HepG2 (cell line): ENCODE results near the gene EFNA3. TPM values are rescaled to one million over a fixed set of nuclear protein-coding genes. Genes with fewer than 3 reads are reported as not detected.

ENCODE experiments used
- ARHGAP35 ChIP-seq: sonication (generic); formaldehyde crosslinking; IDR thresholded peaks from 2 replicates; pipeline ENCODE4 v1.9.0; 2022; ENCODE audit warnings: mild to moderate bottlenecking, inconsistent platforms, moderate library complexity, missing genetic modification reagents, borderline replicate concordance
- DNMT3B ChIP-seq: conservative IDR thresholded peaks from 2 replicates; pipeline ENCODE4 v1.6.1; 2016; ENCODE audit warnings: missing biosample characterization, control low read depth
- HOXA7 ChIP-seq: sonication (generic); formaldehyde crosslinking; IDR thresholded peaks from 2 replicates; pipeline ENCODE4 v1.8.1; 2022; ENCODE audit warnings: mild to moderate bottlenecking, missing genetic modification reagents, moderate library complexity
- IKZF1 ChIP-seq: fragments of 450-650 bp; IDR thresholded peaks from 2 replicates; pipeline ENCODE4 v1.7.1; 2016
- MTA1 ChIP-seq: sonication (generic); formaldehyde crosslinking; IDR thresholded peaks from 2 replicates; pipeline ENCODE4 v1.4.0; 2020; ENCODE audit warnings: missing genetic modification reagents, mild to moderate bottlenecking, borderline replicate concordance
- NR2C2 ChIP-seq: sonication (generic); formaldehyde crosslinking; IDR thresholded peaks from 2 replicates; pipeline ENCODE4 v1.4.0; 2020; ENCODE audit warnings: missing genetic modification reagents, mild to moderate bottlenecking, moderate library complexity, borderline replicate concordance
- NR2F6 ChIP-seq, 2 experiments: IDR thresholded peaks; 2 replicates each; pipeline ENCODE4 v1.6.1; 2016; ENCODE audit warnings: antibody characterized with exemption in 1 of 2, mild to moderate bottlenecking in 1 of 2
- PITX1 ChIP-seq: sonication (generic); formaldehyde crosslinking; IDR thresholded peaks from 2 replicates; pipeline ENCODE4 v1.5.1; 2020; ENCODE audit warnings: mild to moderate bottlenecking, missing genetic modification reagents
- POLR2AphosphoS5 ChIP-seq: IDR thresholded peaks from 2 replicates; pipeline ENCODE4 v1.6.1; 2012; ENCODE audit warnings: low read depth, low read length
- THYN1 ChIP-seq: sonication (generic); formaldehyde crosslinking; IDR thresholded peaks from 2 replicates; pipeline ENCODE4 v1.8.1; 2023; ENCODE audit warnings: low read depth, mild to moderate bottlenecking, moderate library complexity, missing genetic modification reagents, borderline replicate concordance
- ZBTB1 ChIP-seq: sonication (generic); formaldehyde crosslinking; IDR thresholded peaks from 2 replicates; pipeline ENCODE4 v1.4.0; 2020; ENCODE audit warnings: missing genetic modification reagents, borderline replicate concordance
- ZFP36L1 ChIP-seq: sonication (generic); formaldehyde crosslinking; IDR thresholded peaks from 2 replicates; pipeline ENCODE4 v1.8.0; 2022; ENCODE audit warnings: mild to moderate bottlenecking, missing genetic modification reagents, moderate library complexity
- ZFP36L2 ChIP-seq: sonication (generic); formaldehyde crosslinking; IDR thresholded peaks from 2 replicates; pipeline ENCODE4 v1.4.0; 2020; ENCODE audit warnings: missing genetic modification reagents
- ZFX ChIP-seq: sonication (generic); formaldehyde crosslinking; IDR thresholded peaks from 2 replicates; pipeline ENCODE4 v1.4.0; 2020; ENCODE audit warnings: mild to moderate bottlenecking, low read depth, missing genetic modification reagents, moderate library complexity
- polyA plus RNA-seq, 8 experiments: library from polyadenylated mRNA; depleted of rRNA in 3 of 8; stranded (reverse) in 7 of 8; unstranded in 1 of 8; fragments of >200 nt; fragmentation: Illumina TruSeq in 4 of 8; extraction: Trizol in 4 of 8; gene quantifications; 2 replicates each; pipeline versions ENCODE4 v1.2.1 to v1.2.3, GENCODE V29; 2011 to 2016; ENCODE audit warnings: low read depth in 4 of 8, missing spikeins in 1 of 8, mixed read lengths in 1 of 8; ENCODE audit not compliant: insufficient read depth in 1 of 8
- total RNA-seq, 5 experiments: library from RNA; depleted of rRNA; stranded (reverse); fragments of >200 nt; fragmentation: Illumina TruSeq; extraction: Trizol; gene quantifications; 2 replicates each; pipeline ENCODE4 v1.2.3, GENCODE V29; 2016; ENCODE audit warnings: low read depth in 1 of 5
- TF ChIP-seq, protein P1 (sequence below): sonication (generic); formaldehyde crosslinking; IDR thresholded peaks from 2 replicates; pipeline ENCODE4 v1.5.1; 2020; ENCODE audit warnings: missing genetic modification reagents, mild to moderate bottlenecking, borderline replicate concordance
- TF ChIP-seq, protein P2 (sequence below): sonication (generic); formaldehyde crosslinking; IDR thresholded peaks from one replicate; pipeline ENCODE4 v1.5.1; 2020; ENCODE audit warnings: mild to moderate bottlenecking, missing genetic modification reagents; ENCODE audit errors: not compliant biosample characterization
- TF ChIP-seq, protein P3 (sequence below): sonication (generic); formaldehyde crosslinking; IDR thresholded peaks from 2 replicates; pipeline ENCODE4 v1.5.0; 2020; ENCODE audit warnings: missing genetic modification reagents

The EFNA3 gene
- total and polyA plus RNA-seq, 2 of the 13 experiments (the other 11 are each of a cell fraction or from before 2014, with no cell fraction given), result 1.0 to 5.7 TPM

DNA sequence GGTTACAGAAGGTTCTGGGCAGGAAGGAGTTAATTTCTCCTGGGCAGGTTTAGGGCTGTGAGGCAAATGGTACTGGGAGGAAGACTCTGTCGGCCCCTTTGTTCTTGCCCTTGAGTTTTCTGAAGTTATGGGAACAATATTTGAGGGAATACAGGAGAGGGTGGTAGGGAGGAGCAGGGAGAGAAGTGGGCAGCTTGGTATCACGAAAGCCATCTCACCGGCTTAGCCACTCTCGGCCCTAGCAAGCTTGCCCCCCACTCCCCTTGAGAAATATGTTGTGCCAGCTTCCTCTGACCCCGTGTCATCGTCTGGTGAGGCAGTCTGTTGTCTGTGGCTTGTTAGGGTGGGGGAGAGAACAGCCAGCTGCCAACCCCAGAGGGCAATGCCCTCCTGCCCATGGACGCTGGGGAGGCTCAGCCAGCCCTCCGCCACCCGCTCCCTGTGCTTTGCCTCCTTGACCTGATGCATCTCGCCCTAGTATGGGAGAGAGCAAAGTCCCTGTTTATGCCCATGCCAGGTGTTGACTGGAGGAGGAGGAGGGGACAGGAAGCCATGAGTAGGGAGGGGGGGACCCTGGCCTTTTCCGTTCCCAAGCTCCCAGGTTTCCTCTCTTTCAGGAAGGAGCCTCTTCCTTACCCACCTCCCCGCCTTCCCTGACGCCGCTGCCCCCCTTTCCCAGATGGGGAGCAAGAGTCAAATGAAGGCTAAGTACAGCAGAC is 50.3 kb downstream of the EFNA3 start (continued):
- peak; percentile 69 for TF ChIP-seq NR2C2 (CRISPR knock-in tag)
- TF ChIP-seq IKZF1, result no peak
- TF ChIP-seq ZFX (CRISPR knock-in tag), result peak; percentile 64
- TF ChIP-seq ZBTB1 (CRISPR knock-in tag), result peak; percentile 20; the same call in 1 of the 2 replicates
- TF ChIP-seq MTA1 (CRISPR knock-in tag), result peak; percentile 86; the same call in 1 of the 2 replicates
- TF ChIP-seq ZFP36L1 (CRISPR knock-in tag), result 0 out of 2 replicates have a peak, but pooled peaks have one; percentile 48
- TF ChIP-seq, protein P1, sequence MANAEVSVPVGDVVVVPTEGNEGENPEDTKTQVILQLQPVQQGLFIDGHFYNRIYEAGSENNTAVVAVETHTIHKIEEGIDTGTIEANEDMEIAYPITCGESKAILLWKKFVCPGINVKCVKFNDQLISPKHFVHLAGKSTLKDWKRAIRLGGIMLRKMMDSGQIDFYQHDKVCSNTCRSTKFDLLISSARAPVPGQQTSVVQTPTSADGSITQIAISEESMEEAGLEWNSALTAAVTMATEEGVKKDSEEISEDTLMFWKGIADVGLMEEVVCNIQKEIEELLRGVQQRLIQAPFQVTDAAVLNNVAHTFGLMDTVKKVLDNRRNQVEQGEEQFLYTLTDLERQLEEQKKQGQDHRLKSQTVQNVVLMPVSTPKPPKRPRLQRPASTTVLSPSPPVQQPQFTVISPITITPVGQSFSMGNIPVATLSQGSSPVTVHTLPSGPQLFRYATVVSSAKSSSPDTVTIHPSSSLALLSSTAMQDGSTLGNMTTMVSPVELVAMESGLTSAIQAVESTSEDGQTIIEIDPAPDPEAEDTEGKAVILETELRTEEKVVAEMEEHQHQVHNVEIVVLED (CRISPR knock-in tag), result peak; percentile 50
- TF ChIP-seq HOXA7, result no peak
- TF ChIP-seq DNMT3B (CRISPR knock-in tag), result no peak; the same call in 1 of the 2 replicates
- peak; percentile 70 for TF ChIP-seq POLR2AphosphoS5
- peak; percentile 68; the same call in 1 of the 2 replicates for TF ChIP-seq PITX1
- TF ChIP-seq, protein P2, sequence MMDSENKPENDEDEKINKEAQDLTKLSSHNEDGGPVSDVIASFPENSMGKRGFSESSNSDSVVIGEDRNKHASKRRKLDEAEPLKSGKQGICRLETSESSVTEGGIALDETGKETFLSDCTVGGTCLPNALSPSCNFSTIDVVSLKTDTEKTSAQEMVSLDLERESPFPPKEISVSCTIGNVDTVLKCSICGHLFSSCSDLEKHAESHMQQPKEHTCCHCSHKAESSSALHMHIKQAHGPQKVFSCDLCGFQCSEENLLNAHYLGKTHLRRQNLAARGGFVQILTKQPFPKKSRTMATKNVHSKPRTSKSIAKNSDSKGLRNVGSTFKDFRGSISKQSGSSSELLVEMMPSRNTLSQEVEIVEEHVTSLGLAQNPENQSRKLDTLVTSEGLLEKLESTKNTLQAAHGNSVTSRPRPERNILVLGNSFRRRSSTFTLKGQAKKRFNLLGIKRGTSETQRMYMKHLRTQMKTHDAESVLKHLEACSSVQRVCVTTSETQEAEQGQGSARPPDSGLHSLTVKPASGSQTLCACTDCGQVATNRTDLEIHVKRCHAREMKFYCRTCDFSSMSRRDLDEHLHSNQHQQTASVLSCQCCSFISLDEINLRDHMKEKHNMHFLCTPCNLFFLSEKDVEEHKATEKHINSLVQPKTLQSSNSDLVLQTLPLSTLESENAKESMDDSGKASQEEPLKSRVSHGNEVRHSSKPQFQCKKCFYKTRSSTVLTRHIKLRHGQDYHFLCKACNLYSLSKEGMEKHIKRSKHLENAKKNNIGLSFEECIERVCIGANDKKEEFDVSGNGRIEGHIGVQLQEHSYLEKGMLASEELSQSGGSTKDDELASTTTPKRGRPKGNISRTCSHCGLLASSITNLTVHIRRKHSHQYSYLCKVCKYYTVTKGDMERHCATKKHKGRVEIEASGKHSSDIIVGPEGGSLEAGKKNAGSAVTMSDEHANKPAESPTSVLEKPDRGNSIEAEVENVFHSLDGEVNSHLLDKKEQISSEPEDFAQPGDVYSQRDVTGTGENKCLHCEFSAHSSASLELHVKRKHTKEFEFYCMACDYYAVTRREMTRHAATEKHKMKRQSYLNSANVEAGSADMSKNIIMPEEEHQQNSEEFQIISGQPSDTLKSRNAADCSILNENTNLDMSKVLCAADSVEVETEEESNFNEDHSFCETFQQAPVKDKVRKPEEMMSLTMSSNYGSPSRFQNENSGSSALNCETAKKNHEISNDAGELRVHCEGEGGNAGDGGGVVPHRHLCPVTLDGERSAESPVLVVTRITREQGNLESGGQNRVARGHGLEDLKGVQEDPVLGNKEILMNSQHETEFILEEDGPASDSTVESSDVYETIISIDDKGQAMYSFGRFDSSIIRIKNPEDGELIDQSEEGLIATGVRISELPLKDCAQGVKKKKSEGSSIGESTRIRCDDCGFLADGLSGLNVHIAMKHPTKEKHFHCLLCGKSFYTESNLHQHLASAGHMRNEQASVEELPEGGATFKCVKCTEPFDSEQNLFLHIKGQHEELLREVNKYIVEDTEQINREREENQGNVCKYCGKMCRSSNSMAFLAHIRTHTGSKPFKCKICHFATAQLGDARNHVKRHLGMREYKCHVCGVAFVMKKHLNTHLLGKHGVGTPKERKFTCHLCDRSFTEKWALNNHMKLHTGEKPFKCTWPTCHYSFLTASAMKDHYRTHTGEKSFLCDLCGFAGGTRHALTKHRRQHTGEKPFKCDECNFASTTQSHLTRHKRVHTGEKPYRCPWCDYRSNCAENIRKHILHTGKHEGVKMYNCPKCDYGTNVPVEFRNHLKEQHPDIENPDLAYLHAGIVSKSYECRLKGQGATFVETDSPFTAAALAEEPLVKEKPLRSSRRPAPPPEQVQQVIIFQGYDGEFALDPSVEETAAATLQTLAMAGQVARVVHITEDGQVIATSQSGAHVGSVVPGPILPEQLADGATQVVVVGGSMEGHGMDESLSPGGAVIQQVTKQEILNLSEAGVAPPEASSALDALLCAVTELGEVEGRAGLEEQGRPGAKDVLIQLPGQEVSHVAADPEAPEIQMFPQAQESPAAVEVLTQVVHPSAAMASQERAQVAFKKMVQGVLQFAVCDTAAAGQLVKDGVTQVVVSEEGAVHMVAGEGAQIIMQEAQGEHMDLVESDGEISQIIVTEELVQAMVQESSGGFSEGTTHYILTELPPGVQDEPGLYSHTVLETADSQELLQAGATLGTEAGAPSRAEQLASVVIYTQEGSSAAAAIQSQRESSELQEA (CRISPR knock-in tag), result no peak
- TF ChIP-seq, protein P3, sequence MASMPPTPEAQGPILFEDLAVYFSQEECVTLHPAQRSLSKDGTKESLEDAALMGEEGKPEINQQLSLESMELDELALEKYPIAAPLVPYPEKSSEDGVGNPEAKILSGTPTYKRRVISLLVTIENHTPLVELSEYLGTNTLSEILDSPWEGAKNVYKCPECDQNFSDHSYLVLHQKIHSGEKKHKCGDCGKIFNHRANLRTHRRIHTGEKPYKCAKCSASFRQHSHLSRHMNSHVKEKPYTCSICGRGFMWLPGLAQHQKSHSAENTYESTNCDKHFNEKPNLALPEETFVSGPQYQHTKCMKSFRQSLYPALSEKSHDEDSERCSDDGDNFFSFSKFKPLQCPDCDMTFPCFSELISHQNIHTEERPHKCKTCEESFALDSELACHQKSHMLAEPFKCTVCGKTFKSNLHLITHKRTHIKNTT (CRISPR knock-in tag), result no peak
- TF ChIP-seq ARHGAP35 (CRISPR knock-in tag), result no peak
- no peak for TF ChIP-seq ZFP36L2
- TF ChIP-seq NR2F6 (IDR thresholded peaks at IDR 0.05), result peak; percentile 77
- peak; percentile 88 for TF ChIP-seq NR2F6 (CRISPR knock-in tag; IDR thresholded peaks at IDR 0.05)
- no peak for TF ChIP-seq THYN1 (CRISPR knock-in tag)
